Adrenal gland (tissue), 5 donors: ENCODE data around the gene TBC1D32.

Experiments used
- POLR2A ChIP-seq, 2 donors: fragments of 450-650 bp; IDR thresholded peaks; one replicate each; pipeline ENCODE4 v1.6.1; 2017; ENCODE audit warnings: antibody characterized with exemption in 2 of 2, mild to moderate bottlenecking in 2 of 2, moderate library complexity in 1 of 2
- TF ChIP-seq, protein P1 (sequence below), 6 experiments: fragments of 450-650 bp in 4 of 6; fragments of 200-600 bp in 2 of 6; sonication (generic) in 1 of 6; IDR thresholded peaks; 1 replicate in 5 of 6; 2 replicates in 1 of 6; pipeline versions ENCODE4 v1.5.1 to v1.8.0; 2016 to 2021; ENCODE audit warnings: antibody characterized with exemption in 6 of 6, mild to moderate bottlenecking in 2 of 6, moderate library complexity in 1 of 6
- donor health status: DM: no; HTN: no; CAD: no.

DNA sequence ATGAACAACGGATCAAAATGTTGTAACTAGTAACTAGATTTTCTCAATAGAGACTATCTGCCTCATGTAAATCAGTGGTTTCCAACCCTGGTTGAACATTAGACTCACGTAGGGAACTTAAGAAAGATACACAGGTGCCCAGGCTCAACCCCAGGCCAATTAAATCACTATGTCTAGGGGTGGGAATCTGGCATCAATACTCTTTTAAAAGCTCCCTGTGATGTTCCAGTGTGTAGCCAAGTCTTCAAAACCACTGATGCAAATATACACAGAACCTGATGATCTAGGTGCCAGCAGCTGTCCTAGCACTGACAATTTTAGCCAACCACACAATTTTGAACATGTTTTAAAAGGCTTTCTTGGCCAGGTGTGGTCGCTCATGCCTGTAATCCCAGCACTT is 128.7 kb downstream of the TBC1D32 start:
- TF ChIP-seq, protein P1, sequence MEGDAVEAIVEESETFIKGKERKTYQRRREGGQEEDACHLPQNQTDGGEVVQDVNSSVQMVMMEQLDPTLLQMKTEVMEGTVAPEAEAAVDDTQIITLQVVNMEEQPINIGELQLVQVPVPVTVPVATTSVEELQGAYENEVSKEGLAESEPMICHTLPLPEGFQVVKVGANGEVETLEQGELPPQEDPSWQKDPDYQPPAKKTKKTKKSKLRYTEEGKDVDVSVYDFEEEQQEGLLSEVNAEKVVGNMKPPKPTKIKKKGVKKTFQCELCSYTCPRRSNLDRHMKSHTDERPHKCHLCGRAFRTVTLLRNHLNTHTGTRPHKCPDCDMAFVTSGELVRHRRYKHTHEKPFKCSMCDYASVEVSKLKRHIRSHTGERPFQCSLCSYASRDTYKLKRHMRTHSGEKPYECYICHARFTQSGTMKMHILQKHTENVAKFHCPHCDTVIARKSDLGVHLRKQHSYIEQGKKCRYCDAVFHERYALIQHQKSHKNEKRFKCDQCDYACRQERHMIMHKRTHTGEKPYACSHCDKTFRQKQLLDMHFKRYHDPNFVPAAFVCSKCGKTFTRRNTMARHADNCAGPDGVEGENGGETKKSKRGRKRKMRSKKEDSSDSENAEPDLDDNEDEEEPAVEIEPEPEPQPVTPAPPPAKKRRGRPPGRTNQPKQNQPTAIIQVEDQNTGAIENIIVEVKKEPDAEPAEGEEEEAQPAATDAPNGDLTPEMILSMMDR (IDR thresholded peaks at IDR 0.05): no peak
- no peak for TF ChIP-seq POLR2A (IDR thresholded peaks at IDR 0.05)
